ENCODE data around the gene ITGA8.
"Not testable (repeated sequence)": the region's sequence is repeated elsewhere in the genome, so short reads cannot be mapped to it uniquely, and the experiment has no call there.

Gene ITGA8

DNA sequence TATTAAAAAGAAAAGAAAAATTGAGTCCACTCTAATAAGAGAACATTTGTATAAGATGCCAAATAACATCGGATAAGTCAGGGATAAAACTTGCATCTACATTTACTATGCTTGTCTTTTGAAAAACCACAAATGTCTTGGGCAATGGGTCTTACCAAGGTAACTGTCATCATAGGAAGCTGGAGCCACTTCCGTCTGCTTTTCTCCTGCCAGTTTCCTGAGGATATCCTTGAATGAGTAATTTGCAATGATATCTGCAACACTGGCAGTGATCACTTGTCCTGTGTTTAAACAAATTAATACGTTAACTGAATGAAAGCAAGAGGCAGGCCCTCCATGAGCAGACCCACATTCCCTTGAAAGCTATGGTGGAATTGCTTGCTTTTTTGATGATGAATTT, 47.3 kb downstream of the ITGA8 start:
- DNase-seq: no peak

GRCh38 chr10:15670880-15671279, 48.8 kb downstream of the ITGA8 start:
- no peak for DNase-seq

- no peak for DNase-seq
Observed at GRCh38 chr10:15661574-15661973, 58.1 kb downstream of the ITGA8 start.

DNA sequence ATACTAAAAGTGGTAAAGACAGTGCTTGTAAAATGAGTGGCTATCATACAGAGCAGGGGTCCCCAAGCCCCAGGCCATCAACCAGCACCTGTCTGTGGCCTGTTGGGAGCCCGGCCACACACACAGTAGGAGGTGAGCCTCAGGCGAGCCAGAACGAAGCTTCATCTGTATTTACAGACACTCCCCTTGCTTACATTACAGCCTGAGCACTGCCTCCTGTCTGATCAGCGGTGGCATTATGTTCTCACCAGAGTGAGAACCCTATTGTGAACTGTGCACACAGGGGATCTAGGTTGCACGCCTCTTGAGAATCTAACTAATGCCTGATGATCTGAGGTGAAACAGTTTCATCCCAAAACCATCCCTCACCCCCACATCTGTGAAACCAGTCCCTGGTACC, 58.7 kb downstream of the ITGA8 start:
- no peak for DNase-seq

GRCh38 chr10:15658069-15658702, 61.5 kb downstream of the ITGA8 start:
- DNase-seq: no peak

DNA sequence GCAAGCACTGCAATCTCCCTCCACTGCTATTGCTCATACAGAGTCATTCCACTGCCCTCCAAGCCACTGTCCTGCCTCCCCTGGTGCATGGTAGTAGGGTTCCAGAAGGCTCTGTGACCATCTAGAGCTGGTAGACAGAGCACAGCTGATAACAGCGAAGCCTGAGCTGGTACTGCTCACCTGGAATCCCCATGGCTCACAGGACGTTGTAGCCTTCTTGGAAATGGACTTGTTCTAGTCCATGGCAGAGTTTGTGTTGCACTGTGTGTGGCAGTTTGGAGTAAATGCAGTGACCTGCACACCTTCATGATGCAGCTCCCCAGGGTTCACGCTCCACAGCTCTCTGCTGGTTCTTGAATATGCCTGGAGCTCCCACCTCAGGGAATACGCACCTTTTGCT, 67.0 kb downstream of the ITGA8 start:
- DNase-seq: no peak

DNA sequence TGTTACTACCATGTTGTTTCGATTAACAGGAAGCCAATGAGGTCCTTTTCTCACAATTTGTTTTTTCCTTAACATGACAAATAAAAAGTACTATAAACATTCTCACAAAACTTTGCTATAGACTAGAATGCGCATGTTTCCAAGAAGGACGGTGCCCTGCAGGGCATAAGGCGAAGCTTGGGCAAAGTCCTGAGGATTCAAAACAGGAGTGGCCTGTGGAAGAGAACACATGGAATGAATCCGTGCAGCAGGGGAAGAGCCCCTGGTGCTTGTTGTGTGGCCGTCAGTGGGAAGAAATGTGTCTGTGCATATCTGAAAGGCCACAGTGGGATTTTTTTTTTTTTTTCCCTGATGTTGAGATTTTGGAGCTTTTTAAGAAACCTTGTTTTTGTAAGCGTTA, 67.6 kb downstream of the ITGA8 start:
- no peak for DNase-seq

- DNase-seq: no peak
Observed at GRCh38 chr10:15651175-15651574, 68.5 kb downstream of the ITGA8 start.

DNA sequence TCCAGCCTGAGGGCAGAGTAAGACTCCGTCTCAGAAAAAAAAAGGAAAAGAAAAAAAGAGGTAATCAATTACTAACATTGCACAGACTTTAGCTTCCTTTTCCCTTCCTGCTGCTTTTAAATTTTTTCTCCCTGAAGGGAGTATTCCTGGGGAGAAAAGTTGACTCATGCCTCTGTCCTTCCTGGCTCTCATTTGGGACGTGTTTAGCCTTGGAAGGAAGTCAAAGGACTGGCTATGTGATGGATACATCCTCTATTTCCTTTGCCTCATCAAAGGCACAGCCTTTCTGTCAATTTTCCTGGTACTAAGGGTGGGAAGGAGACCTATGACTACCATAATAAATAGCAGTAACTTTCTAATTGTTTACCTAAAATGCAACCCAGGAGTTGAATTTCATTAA, 77.6 kb downstream of the ITGA8 start:
- DNase-seq: no peak

DNA sequence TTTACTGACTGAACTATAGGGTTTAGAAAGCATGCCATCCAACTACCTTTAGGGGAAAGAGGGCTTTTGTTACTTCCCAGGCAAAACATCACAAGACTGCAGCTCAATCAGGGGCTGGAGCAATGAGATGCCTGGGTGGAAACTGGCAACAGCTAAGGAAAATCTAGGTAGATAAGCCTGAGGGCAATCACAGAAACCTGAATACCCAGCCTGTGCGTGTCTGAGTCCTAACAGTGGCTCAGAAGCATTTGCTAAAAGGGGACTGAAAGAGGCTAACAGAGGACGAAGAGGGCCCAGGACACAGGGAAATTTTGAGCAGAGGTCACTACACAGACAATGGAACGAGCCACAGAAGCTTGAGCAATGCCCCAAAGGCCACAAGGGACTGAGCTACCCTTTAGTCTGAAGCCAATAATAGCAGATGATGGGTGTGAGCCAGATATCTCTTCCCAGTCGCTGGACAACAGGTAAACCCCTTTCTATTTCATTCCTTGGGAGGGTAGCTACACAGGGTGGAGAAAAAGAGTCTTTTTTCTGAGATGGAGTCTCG, 79.1 kb downstream of the ITGA8 start:
- no peak for DNase-seq

GRCh38 chr10:15636446-15636845, 83.3 kb downstream of the ITGA8 start:
- no peak for DNase-seq

- DNase-seq: no peak
Observed at GRCh38 chr10:15632456-15633091, 87.1 kb downstream of the ITGA8 start.

- not testable (repeated sequence) for DNase-seq
Observed at GRCh38 chr10:15631205-15631604, 88.5 kb downstream of the ITGA8 start.

DNA sequence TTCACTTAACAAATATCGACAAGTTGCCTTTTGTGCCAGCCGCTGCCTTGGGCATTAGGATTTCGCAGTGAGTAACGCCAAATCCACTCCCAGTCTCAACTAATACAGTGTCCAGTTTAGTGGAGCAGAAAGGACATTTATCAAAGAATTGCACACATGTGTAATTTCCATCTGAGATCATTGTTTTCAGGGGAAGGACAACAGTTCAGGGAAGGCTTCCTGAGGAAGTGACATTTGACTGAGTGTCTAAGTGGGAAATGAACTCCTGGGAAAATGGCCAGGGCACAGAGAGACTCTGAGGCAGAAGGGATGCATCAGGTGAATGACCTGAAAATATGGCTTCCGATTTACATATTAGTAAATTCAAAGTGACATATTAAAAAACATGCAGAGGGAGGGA, 89.4 kb downstream of the ITGA8 start:
- DNase-seq: no peak

GRCh38 chr10:15627617-15628196, 92.0 kb downstream of the ITGA8 start:
- no peak for DNase-seq

GRCh38 chr10:15626937-15627336, 92.8 kb downstream of the ITGA8 start:
- no peak for DNase-seq

DNA sequence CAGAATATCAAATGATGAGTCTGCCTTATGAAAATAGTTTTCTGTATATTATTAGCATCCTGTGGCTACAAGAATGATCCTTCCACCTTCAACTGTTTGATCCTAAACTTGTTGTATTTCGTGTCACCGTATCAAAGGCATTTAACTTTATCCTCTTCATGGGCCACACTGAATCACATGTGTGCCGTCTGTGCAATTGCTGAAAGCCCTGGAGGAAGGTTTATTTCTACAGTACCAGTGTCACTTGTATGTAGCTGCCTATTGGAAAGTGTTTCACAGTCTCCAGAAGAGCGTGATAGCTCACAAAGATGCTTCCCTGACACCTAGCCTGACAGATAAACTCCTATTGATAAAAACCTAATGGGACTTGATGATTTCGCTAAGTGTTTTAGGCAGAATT, 94.5 kb downstream of the ITGA8 start:
- DNase-seq: no peak

DNA sequence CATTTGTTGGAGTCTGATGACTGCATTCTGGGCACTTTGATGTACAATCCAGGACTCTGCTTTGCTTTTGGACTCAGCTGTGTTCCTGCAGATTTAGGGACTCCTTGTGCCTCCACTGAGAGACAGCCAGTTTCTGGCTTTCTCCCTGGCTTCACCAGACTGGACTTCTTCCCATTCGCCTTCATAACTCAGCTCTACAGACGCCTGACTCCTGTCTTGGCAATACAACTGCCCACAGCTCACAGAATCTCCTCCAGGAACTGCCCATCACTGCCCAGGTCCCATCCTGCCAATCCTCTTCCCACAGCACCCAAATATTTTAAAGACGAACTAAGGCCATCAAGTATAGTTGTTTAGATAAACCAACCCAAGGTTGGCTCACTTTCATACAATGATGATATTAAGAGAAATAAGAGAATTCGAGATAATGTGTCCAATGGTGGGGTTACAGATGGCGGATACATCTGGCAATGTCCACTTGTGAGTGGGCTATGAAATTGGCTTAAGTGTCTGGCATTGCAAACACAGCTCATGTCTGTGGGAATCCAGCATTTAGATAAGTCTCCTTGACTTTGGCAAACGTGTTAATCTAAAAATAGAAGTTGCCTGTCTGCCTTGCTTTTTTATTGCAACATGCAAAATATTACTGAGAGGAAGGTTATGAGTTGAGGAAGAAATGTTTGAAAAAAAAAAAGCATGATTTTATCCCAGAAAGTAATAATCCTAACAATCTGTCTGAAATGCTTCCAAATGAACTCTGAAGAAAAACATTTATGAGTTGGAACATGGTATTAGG, 95.1 kb downstream of the ITGA8 start:
- DNase-seq: no peak

DNA sequence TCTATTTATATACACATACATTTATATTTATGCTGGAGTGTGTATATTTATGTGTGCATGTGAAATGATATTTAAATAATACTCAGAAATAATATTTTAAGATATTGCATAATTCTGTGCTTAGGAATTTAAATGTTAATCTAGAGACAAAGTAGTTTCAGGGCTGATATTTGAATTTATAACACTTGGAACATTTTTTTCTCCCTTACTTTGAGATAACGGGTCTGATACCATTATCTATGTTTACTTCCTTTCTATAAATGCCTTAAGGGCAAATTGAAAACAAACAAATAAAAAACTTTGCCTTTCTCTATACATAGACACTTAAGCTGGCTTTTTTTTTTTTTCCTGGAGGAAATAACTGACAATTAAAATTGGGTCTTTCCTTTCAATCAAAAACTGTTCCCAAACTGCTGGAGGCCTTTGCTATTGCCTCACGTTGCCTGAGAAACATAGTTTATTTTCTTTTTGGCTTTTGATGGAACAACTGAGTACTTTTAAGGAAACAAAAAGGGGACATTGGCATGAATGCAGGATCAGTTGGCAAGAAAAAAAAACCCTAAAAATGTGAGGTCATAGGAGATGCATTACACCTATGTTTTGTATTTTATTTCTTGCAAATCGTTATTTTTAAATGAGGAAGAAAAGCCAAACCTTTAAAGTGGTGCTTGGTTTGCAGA, 98.7 kb downstream of the ITGA8 start:
- no peak for DNase-seq

DNA sequence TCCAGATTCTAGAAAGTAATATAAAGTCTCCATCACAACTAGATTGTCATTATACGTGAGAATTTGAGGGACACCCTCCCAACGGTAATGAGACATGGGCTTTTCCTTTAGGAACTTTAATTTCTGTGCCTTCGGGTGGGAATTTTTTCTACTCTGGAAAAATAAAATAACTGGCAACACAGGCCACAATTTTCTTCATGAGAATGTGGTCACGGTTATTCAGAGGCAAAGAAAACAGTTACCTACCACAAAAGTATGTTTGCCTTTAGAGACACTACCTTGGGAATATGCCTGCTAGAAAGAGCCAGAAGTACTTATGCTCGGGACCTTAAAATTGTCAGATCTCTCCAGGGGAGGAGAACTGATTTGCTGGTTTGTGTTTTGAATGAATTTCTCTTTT, 99.4 kb downstream of the ITGA8 start:
- no peak for DNase-seq

GRCh38 chr10:15609246-15609645, 110.5 kb downstream of the ITGA8 start:
- no peak for DNase-seq

GRCh38 chr10:15606377-15606776, 113.3 kb downstream of the ITGA8 start:
- DNase-seq: no peak
